Esophagus muscularis mucosa (tissue), 4 donors: ENCODE results near the gene TLR2.

Experiments
- CTCF ChIP-seq, 3 experiments: fragments of 200-600 bp in 2 of 3; fragments of 450-650 bp in 1 of 3; sonication (generic) in 2 of 3; IDR thresholded peaks; one replicate each; pipeline ENCODE4 v1.5.1; 2017 to 2019; ENCODE audit warnings: antibody characterized with exemption in 3 of 3, mild to moderate bottlenecking in 2 of 3, moderate library complexity in 1 of 3
- EP300 ChIP-seq: sonication (generic); formaldehyde crosslinking; IDR thresholded peaks from one replicate; pipeline ENCODE4 v1.6.1; 2017; ENCODE audit warnings: antibody characterized with exemption
- POLR2A ChIP-seq: fragments of 450-650 bp; IDR thresholded peaks from one replicate; pipeline ENCODE4 v1.6.1; 2017; ENCODE audit warnings: antibody characterized with exemption, moderate library complexity, mild to moderate bottlenecking, low read depth

- no peak for TF ChIP-seq CTCF (IDR thresholded peaks at IDR 0.05)
- TF ChIP-seq POLR2A, result no peak
- TF ChIP-seq EP300, result no peak
Observed at GRCh38 chr4:153710681-153711080, 26.6 kb downstream of the TLR2 start.
